Measurements from ENCODE around the gene DYRK1B.
A peak's percentile ranks its signal among the peaks of the same experiment; 100 is the strongest.
"Not testable (repeated sequence)": the region's sequence is repeated elsewhere in the genome, so short reads cannot be mapped to it uniquely, and the experiment has no call there.

Gene DYRK1B

GRCh38 chr19:39830406-39830805, 3.6 kb downstream of the DYRK1B start:
- DNase-seq (ENCODE audit: low read depth) = no peak

GRCh38 chr19:39829702-39830275, 4.2 kb downstream of the DYRK1B start:
- DNase-seq (ENCODE audit: low read depth) = no peak

- DNase-seq (ENCODE audit: low read depth) = no peak
Observed at GRCh38 chr19:39828654-39829032, 5.3 kb downstream of the DYRK1B start.

GRCh38 chr19:39828015-39828653, 5.8 kb downstream of the DYRK1B start:
- DNase-seq (ENCODE audit: low read depth) = no peak

- DNase-seq (ENCODE audit: low read depth) = no peak
Observed at GRCh38 chr19:39827216-39827615, 6.7 kb downstream of the DYRK1B start.

- no peak for DNase-seq (ENCODE audit: low read depth)
Observed at GRCh38 chr19:39826311-39826945, 7.5 kb downstream of the DYRK1B start.

- DNase-seq (ENCODE audit: low read depth) = no peak
Observed at GRCh38 chr19:39825531-39826076, 8.4 kb downstream of the DYRK1B start.

- no peak for DNase-seq (ENCODE audit: low read depth)
Observed at GRCh38 chr19:39825093-39825463, 8.9 kb downstream of the DYRK1B start.

- peak; percentile 73 for DNase-seq (ENCODE audit: low read depth)
Observed at GRCh38 chr19:39824143-39825092, 9.5 kb downstream of the DYRK1B start.

GRCh38 chr19:39823686-39824085, 10.3 kb downstream of the DYRK1B start:
- no peak for DNase-seq (ENCODE audit: low read depth)

- no peak for DNase-seq (ENCODE audit: low read depth)
Observed at GRCh38 chr19:39820696-39821095, 13.3 kb downstream of the DYRK1B start.

GRCh38 chr19:39819786-39820185, 14.2 kb downstream of the DYRK1B start:
- no peak for DNase-seq (ENCODE audit: low read depth)

GRCh38 chr19:39818626-39819097, 15.3 kb downstream of the DYRK1B start:
- no peak for DNase-seq (ENCODE audit: low read depth)

GRCh38 chr19:39817888-39818561, 15.9 kb downstream of the DYRK1B start:
- no peak for DNase-seq (ENCODE audit: low read depth)

- no peak for DNase-seq (ENCODE audit: low read depth)
Observed at GRCh38 chr19:39816287-39817048, 17.5 kb downstream of the DYRK1B start.

GRCh38 chr19:39814595-39814994, 19.4 kb downstream of the DYRK1B start:
- no peak for DNase-seq (ENCODE audit: low read depth)

- not testable (repeated sequence) for DNase-seq (ENCODE audit: low read depth)
Observed at GRCh38 chr19:39814111-39814510, 19.9 kb downstream of the DYRK1B start.

- no peak for DNase-seq (ENCODE audit: low read depth)
Observed at GRCh38 chr19:39813264-39813993, 20.5 kb downstream of the DYRK1B start.

GRCh38 chr19:39811064-39811463, 22.9 kb downstream of the DYRK1B start:
- DNase-seq (ENCODE audit: low read depth) = no peak

GRCh38 chr19:39810424-39810823, 23.5 kb downstream of the DYRK1B start:
- no peak for DNase-seq (ENCODE audit: low read depth)

All from activated T-helper 9 cell treated with anti-CD3 and anti-CD28 coated beads, Interleukin-2, amount 50 U/mL, for 16 hours (primary cell).